Jurkat, Clone E6-1 (cell line): ENCODE results near the gene IL5RA.

ENCODE experiments used
- DNase-seq: peaks from one replicate; pipeline ENCODE4 v3.0.0-alpha.2; 2011; ENCODE audit warnings: low read depth, low spot score
- H3K4me3 ChIP-seq: 2 replicates; pipeline ENCODE4 v1.5.1; 2011; ENCODE audit warnings: mild to moderate bottlenecking, low read length, control low read depth, moderate library complexity

Gene IL5RA

GRCh38 chr3:3074551-3075257 is 35.5 kb downstream of the IL5RA start:
- no peak for DNase-seq
- no peak overlapping the region for H3K4me3 ChIP-seq

GRCh38 chr3:3071136-3071535 is 39.0 kb downstream of the IL5RA start:
- no peak for DNase-seq
- no peak overlapping the region for H3K4me3 ChIP-seq

DNA sequence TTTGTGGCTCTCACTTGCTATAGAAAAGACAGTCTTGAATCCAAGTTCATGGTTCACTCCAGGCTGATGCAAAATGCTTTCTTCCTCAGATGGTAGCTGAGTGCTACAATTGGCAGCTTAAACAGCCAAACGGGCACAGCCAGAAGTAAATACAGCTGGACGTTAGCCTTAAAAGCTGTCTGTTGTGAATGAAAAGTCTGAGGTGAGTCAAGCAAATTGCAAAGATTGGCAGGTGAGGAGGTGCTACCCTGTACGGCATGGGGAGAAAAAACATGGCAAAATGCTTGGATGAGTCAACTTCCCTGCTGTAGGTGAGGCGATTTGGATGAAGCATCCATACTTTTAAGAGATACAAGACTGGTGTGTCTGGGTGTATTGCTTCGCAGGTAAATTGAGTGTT is 40.5 kb downstream of the IL5RA start:
- H3K4me3 ChIP-seq = no peak overlapping the region
- no peak for DNase-seq

DNA sequence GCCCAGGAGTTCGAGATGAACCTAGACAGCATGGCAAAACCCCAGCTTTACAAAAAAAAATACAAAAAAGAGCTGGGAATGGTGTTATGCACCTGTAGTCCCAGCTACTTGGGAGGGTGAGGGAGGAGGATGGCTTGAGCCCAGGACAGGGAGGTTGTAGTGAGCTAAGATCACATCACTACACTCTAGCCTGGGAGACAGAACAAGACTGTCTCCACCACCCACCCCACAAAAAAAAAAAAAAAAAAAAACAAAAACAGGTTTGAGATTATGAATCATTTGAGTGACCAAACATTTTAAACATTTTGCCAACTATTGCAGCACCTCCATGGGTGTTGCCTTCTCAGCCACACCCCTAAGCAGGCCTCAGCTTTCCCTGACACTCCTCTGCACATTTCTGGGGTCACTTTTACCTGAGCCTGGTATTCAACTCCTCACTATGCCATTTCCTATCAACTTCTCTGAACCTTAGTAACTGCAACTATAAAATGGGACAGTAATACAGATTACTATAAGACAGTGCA is 41.8 kb downstream of the IL5RA start:
- no peak overlapping the region for H3K4me3 ChIP-seq
- no peak for DNase-seq

GRCh38 chr3:3066910-3067309 is 43.3 kb downstream of the IL5RA start:
- DNase-seq = no peak
- no peak overlapping the region for H3K4me3 ChIP-seq

DNA sequence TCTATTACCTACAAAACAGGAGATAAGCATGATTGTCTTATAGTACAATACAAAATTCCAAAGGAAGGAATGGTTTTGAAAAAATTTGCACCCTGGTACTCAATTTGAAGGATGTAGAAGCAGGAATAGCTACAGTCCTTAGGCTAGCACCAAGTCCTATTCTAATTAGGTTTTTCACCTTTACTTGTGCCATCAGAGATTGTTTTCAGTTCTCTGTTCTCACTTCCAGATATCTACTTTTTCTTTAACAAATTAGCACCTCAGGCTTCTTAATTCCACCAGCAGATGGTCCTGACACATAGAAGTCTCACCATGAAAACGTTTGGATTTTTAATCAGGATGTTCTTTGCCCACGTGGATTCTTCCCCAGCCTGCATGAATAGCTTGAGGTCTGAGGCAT is 43.8 kb downstream of the IL5RA start:
- DNase-seq = no peak
- no peak overlapping the region for H3K4me3 ChIP-seq

- DNase-seq = no peak
- H3K4me3 ChIP-seq = no peak overlapping the region
Observed at GRCh38 chr3:3065876-3066275, 44.3 kb downstream of the IL5RA start.

DNA sequence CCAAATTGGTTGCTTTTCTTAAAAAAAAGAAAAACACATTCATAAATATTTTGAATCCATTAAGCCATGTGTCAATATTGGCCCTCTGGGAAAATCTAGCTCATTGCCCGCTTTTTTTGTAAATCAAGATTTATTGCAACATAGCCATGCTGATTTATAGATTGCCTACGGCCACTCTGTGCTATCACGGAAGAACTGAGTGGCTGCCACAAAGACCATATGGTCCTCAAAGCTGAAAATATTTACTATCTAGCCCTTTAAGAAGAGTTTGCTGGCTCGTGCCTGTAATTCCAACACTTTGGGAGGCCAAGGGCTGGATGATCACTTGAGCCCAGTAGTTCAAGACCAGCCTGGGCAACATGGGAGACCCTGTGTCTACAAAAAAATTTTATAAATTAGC is 45.9 kb downstream of the IL5RA start:
- H3K4me3 ChIP-seq = no peak overlapping the region

DNA sequence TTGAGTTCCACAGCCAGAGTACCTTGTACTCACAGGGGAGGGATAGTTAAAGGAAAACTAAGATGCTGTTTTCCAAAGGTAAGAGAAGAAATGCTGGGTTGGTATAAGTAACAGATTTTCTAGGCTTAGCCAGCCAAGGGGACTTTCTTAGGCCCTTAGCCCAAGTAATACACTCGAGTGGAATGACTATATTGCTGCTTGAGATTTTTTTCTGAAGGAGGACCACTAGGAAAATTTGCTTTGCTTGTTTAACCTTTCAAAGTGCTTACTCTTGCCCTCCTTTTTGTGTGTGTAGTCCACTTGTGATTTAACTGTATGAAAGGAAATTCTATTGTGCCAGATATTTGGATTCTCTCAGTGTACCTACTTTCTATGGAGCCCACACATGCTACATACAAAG is 50.5 kb downstream of the IL5RA start:
- no peak for DNase-seq
- H3K4me3 ChIP-seq = no peak overlapping the region

More for the DNA sequence above, 45.9 kb downstream of the IL5RA start:
- DNase-seq = no peak

DNA sequence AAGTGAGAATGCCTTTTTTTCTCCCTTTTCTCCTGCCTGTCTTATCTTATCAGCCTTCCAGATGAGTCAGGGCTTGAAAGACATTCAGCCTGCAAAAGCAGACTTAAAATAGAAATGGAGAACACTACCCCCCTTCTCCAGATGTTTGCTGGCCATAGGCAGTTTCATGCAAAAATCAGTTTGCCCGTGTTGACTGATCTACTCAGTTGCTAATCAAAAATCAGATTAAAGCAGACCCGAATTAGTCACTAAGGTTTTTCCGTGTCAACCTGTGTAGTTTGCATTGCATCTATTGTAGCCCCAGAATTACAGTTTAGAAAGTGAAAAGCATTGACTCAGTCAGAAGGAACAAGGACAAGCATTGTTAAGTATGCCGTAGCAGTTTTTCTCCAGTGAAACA is 56.2 kb downstream of the IL5RA start:
- H3K4me3 ChIP-seq = no peak overlapping the region
- no peak for DNase-seq

GRCh38 chr3:3038201-3038991 is 71.8 kb downstream of the IL5RA start:
- H3K4me3 ChIP-seq = no peak overlapping the region
- DNase-seq = no peak

DNA sequence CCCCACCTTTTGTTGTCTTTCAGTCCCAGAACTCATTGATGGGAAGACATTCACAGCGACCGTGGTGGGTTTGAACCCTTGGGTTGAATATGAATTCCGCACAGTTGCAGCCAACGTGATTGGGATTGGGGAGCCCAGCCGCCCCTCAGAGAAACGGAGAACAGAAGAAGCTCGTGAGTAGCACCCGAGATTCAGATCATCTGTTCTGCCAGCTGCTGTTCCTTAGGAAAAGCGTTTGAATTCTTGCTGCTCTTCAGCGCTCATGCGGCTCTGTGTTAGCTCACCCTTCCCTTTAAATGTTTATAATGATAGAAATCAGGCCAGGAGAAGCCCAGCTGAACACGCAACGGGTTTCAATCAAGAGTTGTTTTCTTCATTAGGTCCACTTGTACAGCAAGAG is 73.0 kb downstream of the IL5RA start:
- H3K4me3 ChIP-seq = no peak overlapping the region
- DNase-seq = no peak

DNA sequence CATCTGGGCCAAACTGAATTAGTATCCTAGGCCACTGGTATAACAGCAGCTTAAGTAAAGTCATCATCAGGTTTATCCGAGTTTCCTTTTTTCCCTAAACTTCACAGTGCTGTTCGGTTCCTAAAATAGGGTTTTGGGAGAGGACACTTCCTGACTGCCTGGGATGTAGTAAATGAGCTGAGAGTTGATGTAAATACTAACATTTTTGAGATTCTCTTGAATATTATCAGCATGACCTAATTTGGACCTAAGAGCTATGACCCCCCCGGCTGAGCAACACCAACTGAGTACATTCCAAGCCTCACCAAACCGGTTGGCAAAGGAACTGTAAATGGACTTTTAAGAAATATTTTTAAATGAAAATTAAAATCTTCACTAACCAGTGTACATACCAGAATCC is 78.8 kb downstream of the IL5RA start:
- DNase-seq = no peak
- no peak overlapping the region for H3K4me3 ChIP-seq

DNA sequence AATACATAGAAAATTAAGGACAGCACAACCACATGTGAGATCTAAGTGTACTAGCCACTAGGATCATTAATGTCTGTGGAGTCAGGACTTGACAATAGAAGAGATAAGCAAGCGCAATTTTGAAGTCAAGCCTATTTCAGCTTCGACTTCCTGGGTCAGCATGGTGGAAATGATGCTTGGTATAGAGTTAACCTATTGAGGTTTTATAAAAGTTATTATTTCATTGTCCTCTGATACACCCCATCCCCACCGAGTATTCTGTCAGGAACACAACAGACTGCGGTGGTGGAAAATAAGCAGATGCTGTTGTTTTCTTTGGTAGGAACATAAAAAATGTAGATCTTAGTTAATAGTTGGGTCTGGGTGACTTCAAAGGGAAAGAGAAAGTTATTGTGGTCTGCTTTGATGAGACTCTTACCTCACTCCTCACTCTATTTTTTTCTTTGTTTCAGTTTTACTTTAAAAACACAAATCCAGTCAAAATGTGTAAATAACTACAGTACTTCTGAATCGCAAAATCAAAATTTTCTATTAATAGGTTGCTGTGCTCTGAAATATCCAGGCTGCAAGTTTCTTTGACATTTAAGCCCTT is 82.1 kb downstream of the IL5RA start:
- H3K4me3 ChIP-seq = no peak overlapping the region
- DNase-seq = peak; percentile 28

DNA sequence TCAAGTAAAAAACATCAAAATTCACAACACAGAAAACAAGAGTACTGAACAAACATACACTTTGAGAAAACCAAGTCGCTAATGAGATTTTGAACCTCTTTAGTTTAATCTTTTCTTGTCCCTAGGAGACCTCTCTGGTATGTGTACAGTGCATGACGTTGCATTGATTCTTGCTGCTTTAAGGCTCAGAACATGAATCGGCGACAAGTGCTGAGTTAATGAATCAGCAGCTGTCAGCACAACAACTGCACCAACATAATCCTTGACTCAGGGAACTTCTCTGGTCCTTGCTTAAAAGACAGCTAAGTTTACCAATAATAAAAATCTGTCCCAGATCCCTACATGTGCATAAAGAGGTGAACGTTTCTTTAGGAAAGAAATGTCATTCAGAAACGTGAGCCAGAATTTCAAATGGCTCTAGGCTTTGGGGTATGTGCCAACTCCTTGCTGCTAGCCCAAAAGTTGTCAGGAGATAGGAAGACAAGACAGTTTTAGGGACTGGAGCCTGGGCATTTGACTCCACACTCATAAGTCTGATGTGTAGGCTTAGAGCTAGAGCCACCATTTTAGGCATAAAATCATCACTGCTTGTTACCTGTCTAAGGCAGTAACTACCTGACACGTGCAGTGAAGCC is 86.9 kb downstream of the IL5RA start:
- H3K4me3 ChIP-seq = no peak overlapping the region
- DNase-seq = no peak

- H3K4me3 ChIP-seq = no peak overlapping the region
- DNase-seq = no peak
Observed at GRCh38 chr3:3020209-3020608, 90.0 kb downstream of the IL5RA start.
